KOPT-K1 (cell line): ENCODE results near the gene MMP24OS.
"Not testable (repeated sequence)": the region's sequence is repeated elsewhere in the genome, so short reads cannot be mapped to it uniquely, and the experiment has no call there.

Experiments used
- H3K27ac ChIP-seq: fragments of 200-600 bp; sonication (generic); 2 replicates; pipeline ENCODE4 v1.5.1; 2016; ENCODE audit warnings: antibody characterized with exemption, mild to moderate bottlenecking, low read depth, low read length; ENCODE audit not compliant: poor library complexity, severe bottlenecking
- H3K36me3 ChIP-seq: fragments of 200-600 bp; sonication (generic); 2 replicates; pipeline ENCODE4 v1.5.1; 2017; ENCODE audit warnings: antibody characterized with exemption, mild to moderate bottlenecking, low read length, moderate library complexity; ENCODE audit not compliant: insufficient read depth
- H3K9me3 ChIP-seq: fragments of 200-600 bp; sonication (generic); 2 replicates; pipeline ENCODE4 v1.5.1; 2017; ENCODE audit warnings: antibody characterized with exemption, low read length, mild to moderate bottlenecking; ENCODE audit not compliant: insufficient read depth, poor library complexity, severe bottlenecking

Gene MMP24OS

GRCh38 chr20:35262731-35263531 lies 15.0 kb downstream of the MMP24OS start:
- H3K9me3 ChIP-seq, H3K36me3 ChIP-seq, H3K27ac ChIP-seq: not testable (repeated sequence)

GRCh38 chr20:35262321-35262720 lies 15.6 kb downstream of the MMP24OS start:
- not testable (repeated sequence) for H3K27ac ChIP-seq, H3K36me3 ChIP-seq, H3K9me3 ChIP-seq

- Histone ChIP-seq H3K36me3 (no peaks in the 10 kb centered on the region), H3K27ac (no peak overlapping the region), H3K9me3 (no peaks in the 10 kb centered on the region)
Measured at GRCh38 chr20:35260426-35260825, 17.5 kb downstream of the MMP24OS start.

GRCh38 chr20:35257175-35257909 lies 20.6 kb downstream of the MMP24OS start:
- no peak overlapping the region for H3K27ac ChIP-seq
- no peaks in the 10 kb centered on the region for H3K36me3 ChIP-seq
- H3K9me3 ChIP-seq = no peaks in the 10 kb centered on the region

- H3K36me3 ChIP-seq = no peaks in the 10 kb centered on the region
- no peak overlapping the region for H3K27ac ChIP-seq
- no peaks in the 10 kb centered on the region for H3K9me3 ChIP-seq
Measured at GRCh38 chr20:35254448-35254999, 23.4 kb downstream of the MMP24OS start.

GRCh38 chr20:35253010-35253409 lies 24.9 kb downstream of the MMP24OS start:
- Histone ChIP-seq H3K9me3 (no peaks in the 10 kb centered on the region), H3K27ac (no peak overlapping the region), H3K36me3 (no peaks in the 10 kb centered on the region)

GRCh38 chr20:35252598-35252997 lies 25.3 kb downstream of the MMP24OS start:
- H3K27ac ChIP-seq, H3K9me3 ChIP-seq, H3K36me3 ChIP-seq: not testable (repeated sequence)

- no peaks in the 10 kb centered on the region for H3K9me3 ChIP-seq
- no peaks in the 10 kb centered on the region for H3K36me3 ChIP-seq
- no peak overlapping the region for H3K27ac ChIP-seq
Measured at GRCh38 chr20:35252037-35252461, 25.9 kb downstream of the MMP24OS start.

GRCh38 chr20:35251613-35251940 lies 26.3 kb downstream of the MMP24OS start:
- no peaks in the 10 kb centered on the region for H3K9me3 ChIP-seq
- no peak overlapping the region for H3K27ac ChIP-seq
- H3K36me3 ChIP-seq = no peaks in the 10 kb centered on the region

GRCh38 chr20:35248641-35249475 lies 29.1 kb downstream of the MMP24OS start:
- Histone ChIP-seq H3K27ac (no peak overlapping the region), H3K9me3 (no peaks in the 10 kb centered on the region), H3K36me3 (no peaks in the 10 kb centered on the region)

GRCh38 chr20:35246723-35247122 lies 31.2 kb downstream of the MMP24OS start:
- Histone ChIP-seq H3K27ac (no peak overlapping the region), H3K9me3 (no peaks in the 10 kb centered on the region), H3K36me3 (no peaks in the 10 kb centered on the region)

- Histone ChIP-seq H3K9me3 (no peaks in the 10 kb centered on the region), H3K27ac (no peak overlapping the region), H3K36me3 (no peaks in the 10 kb centered on the region)
Measured at GRCh38 chr20:35243986-35244385, 33.9 kb downstream of the MMP24OS start.

GRCh38 chr20:35243317-35243716 lies 34.6 kb downstream of the MMP24OS start:
- no peaks in the 10 kb centered on the region for H3K9me3 ChIP-seq
- H3K36me3 ChIP-seq = no peaks in the 10 kb centered on the region
- H3K27ac ChIP-seq = no peak overlapping the region

- no peaks in the 10 kb centered on the region for H3K9me3 ChIP-seq
- H3K36me3 ChIP-seq = no peaks in the 10 kb centered on the region
- no peak overlapping the region for H3K27ac ChIP-seq
Measured at GRCh38 chr20:35240811-35241293, 37.1 kb downstream of the MMP24OS start.
